Suprapubic skin (tissue), 4 donors: Measurements from ENCODE around the gene PSTPIP2.

Experiments used
- EP300 ChIP-seq: sonication (generic); formaldehyde crosslinking; IDR thresholded peaks from one replicate; pipeline ENCODE4 v1.6.1; 2017; ENCODE audit warnings: antibody characterized with exemption
- POLR2A ChIP-seq, 2 donors: fragments of 450-650 bp; IDR thresholded peaks; one replicate each; pipeline ENCODE4 v1.6.1; 2017; ENCODE audit warnings: antibody characterized with exemption in 2 of 2, mild to moderate bottlenecking in 2 of 2, moderate library complexity in 2 of 2
- POLR2AphosphoS5 ChIP-seq, 3 donors: sonication (generic); formaldehyde crosslinking; IDR thresholded peaks; one replicate each; pipeline ENCODE4 v1.6.1; 2017; ENCODE audit warnings: antibody characterized with exemption in 3 of 3
- TF ChIP-seq, protein P1 (sequence below), 2 donors: fragments of 200-600 bp in 1 of 2; fragments of 450-650 bp in 1 of 2; sonication (generic) in 1 of 2; IDR thresholded peaks; one replicate each; pipeline ENCODE4 v1.5.1; 2016 to 2019; ENCODE audit warnings: antibody characterized with exemption in 2 of 2, mild to moderate bottlenecking in 1 of 2, moderate library complexity in 1 of 2

DNA sequence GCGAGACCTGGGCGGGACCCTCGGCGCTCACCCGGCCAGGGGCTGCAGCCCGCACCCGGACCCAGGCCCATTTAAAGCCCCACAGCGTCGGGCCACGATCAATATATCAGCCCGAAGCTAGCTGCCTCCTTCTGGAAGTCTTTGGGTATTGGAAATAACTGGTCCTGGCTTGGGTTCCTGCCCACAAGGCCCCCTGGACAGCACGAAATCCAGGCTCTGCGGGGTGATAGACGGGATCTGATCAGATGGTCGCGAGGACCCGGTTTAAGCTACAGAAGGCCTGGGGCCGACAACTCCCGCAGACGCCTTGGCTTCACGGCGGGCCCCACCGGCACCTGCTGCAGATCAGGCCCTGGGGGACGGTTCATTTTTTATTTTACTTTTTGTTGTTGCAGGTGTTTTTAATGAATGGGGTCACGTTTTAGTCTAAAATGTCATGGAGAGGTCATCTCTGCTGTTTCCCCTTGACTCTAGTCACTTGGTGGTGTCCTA lies 362 bp upstream of the PSTPIP2 start:
- TF ChIP-seq, protein P1, sequence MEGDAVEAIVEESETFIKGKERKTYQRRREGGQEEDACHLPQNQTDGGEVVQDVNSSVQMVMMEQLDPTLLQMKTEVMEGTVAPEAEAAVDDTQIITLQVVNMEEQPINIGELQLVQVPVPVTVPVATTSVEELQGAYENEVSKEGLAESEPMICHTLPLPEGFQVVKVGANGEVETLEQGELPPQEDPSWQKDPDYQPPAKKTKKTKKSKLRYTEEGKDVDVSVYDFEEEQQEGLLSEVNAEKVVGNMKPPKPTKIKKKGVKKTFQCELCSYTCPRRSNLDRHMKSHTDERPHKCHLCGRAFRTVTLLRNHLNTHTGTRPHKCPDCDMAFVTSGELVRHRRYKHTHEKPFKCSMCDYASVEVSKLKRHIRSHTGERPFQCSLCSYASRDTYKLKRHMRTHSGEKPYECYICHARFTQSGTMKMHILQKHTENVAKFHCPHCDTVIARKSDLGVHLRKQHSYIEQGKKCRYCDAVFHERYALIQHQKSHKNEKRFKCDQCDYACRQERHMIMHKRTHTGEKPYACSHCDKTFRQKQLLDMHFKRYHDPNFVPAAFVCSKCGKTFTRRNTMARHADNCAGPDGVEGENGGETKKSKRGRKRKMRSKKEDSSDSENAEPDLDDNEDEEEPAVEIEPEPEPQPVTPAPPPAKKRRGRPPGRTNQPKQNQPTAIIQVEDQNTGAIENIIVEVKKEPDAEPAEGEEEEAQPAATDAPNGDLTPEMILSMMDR (IDR thresholded peaks at IDR 0.05), result no peak
- TF ChIP-seq POLR2A (IDR thresholded peaks at IDR 0.05) (no peak), POLR2AphosphoS5 (IDR thresholded peaks at IDR 0.05) (no peak), EP300 (no peak)
